Right forelimb (tissue), 1 donor: ENCODE measurements around the gene CD72.
"Not testable (repeated sequence)": the region's sequence is repeated elsewhere in the genome, so short reads cannot be mapped to it uniquely, and the experiment has no call there.

Source experiments
- DNase-seq: peaks from one replicate; pipeline ENCODE4 v3.0.0-alpha.2; 2018

Gene CD72

GRCh38 chr9:35583521-35583920 lies 34.7 kb downstream of the CD72 start:
- not testable (repeated sequence) for DNase-seq

- not testable (repeated sequence) for DNase-seq
Measured at GRCh38 chr9:35579659-35580227, 38.5 kb downstream of the CD72 start.

- no peak for DNase-seq
Measured at GRCh38 chr9:35579130-35579529, 39.1 kb downstream of the CD72 start.

- no peak for DNase-seq
Measured at GRCh38 chr9:35577486-35577885, 40.7 kb downstream of the CD72 start.

DNA sequence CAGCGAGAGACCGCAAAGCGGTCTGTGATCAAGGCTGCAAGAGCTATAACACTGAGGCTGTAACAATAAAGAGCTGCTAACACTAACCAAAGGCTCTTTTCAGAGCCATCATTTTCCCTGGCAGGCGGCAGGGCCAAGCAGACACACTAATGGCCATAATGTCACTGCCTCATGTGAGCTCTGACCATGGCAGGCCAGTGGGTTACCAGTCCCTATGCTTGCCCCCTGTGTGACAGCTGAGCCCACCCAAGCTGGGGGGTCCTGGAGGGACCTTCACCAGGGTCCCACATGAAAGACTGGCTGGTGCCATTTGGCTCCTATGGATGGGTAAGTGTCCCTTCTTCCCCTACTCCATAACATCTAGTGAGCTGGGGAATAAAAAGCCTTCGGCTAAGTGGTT lies 42.7 kb downstream of the CD72 start:
- no peak for DNase-seq

DNA sequence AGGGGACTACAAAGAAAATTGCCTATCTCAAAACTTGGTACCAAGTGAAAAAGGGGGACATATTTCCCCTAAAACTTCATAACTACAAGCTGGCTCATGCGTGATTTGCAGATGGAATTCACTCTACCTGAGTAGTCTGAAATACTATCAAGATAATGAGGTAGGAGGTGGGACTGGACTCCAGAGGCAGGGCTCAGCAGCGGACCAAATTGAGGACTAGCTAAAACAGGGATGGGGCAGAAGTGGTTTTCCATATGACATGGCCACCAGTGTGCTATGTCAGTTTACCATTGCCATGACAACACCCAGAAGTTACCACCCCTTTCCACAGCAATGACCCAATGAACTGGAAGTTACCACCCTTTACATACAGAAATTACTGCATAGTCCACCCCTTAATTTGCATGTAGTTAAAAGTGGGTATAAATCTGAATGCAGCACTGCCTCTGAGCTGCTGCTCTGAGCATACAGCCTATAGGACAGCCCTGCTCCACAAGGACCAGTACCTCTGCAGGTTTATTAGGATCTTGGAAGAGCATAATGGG lies 43.6 kb downstream of the CD72 start:
- no peak for DNase-seq

DNA sequence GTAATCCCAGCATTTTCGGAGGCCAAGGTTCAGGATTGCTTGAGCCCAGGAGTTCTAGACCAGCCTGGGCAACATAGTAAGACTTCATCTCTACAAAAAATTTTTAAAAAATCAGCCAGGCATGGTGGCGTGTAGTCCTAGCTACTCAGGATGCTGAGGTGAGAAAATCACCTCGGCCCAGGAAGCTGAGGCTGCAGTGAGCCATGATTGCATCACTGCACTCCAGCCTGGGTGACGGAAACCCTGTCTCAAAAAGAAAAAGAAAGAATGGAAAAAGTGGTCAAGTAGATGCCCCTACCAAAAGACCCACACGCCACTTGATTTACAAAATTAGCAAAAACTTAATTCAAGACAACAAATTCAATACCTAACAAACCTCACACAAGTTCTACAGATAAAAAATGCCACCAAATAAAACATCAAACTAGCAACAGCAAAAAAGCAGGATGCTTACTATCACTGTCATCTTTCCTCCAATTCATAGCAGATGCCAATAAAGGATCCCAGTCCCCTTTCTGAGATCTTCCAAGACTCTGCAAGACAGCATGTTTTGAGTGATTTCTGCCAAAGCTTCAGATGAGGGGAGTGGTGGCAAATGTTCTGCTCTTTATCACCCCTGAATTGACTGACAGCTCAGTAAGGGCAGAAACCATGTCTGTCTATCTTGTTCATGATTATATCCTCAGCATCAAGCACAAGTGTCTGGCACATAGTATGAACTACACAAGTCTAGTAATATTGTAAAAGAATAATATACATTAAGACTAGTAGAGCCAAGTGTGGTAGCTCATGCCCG lies 47.3 kb downstream of the CD72 start:
- DNase-seq, result no peak

DNA sequence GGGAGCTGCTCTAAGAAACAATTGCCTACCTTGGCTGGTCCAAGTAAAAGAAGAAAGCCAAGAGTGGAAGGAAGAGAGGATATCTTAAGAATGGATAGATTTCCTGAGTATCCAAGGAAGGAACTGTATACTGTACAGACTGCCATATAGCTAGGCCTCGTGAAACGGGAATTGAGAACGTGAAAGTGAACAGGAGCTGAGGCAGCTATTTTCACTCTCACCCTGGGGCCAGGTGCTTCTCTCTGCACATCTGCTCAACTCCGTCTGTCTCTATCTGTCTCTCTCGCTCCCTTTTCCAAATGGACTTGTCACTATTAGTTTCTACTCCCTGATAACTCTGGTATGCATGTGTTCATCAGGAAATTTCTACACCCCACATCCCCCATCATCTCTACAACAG lies 49.0 kb downstream of the CD72 start:
- no peak for DNase-seq

DNA sequence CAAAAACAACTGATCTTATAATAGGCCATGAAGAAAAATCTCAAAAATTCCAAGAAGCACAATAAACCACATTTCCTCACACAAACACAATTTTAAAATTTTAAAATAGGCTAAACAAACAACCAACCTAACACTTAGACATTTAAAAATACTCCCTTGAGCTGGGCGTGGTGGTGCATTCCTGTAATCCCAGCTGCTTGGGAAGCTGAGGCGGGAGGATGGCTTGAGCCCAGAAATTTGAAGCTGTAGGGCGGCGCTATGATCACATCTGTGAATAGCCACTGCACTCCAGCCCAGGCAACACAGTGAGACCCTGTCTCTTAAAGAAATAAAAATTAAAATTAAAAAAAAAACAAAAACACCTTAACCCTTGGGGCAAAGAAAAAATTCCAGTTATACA lies 50.0 kb downstream of the CD72 start:
- no peak for DNase-seq

GRCh38 chr9:35566417-35566816 lies 51.8 kb downstream of the CD72 start:
- no peak for DNase-seq

- DNase-seq, result no peak
Measured at GRCh38 chr9:35564658-35565061, 53.6 kb downstream of the CD72 start.

DNA sequence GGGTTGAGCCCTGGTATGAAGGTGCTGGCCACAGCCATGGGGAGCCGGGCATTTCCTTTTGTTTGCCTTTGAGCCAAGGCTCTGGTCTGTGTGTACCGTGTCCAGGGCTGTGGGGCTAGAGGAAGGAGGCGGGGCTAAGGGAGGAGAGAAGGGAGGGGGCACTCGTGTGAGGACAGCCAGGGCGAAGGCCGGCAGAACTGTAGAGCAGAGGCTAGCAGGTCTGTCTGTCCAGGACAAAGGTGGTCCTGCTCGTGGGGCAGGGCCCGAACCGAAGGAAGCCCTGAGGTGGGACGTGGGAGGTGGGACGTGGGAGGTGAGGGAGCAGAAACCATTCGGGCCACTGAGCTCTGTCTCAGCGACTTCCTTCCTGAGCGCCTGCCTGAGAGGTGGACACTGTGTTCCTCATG lies 54.4 kb downstream of the CD72 start:
- DNase-seq, result no peak

DNA sequence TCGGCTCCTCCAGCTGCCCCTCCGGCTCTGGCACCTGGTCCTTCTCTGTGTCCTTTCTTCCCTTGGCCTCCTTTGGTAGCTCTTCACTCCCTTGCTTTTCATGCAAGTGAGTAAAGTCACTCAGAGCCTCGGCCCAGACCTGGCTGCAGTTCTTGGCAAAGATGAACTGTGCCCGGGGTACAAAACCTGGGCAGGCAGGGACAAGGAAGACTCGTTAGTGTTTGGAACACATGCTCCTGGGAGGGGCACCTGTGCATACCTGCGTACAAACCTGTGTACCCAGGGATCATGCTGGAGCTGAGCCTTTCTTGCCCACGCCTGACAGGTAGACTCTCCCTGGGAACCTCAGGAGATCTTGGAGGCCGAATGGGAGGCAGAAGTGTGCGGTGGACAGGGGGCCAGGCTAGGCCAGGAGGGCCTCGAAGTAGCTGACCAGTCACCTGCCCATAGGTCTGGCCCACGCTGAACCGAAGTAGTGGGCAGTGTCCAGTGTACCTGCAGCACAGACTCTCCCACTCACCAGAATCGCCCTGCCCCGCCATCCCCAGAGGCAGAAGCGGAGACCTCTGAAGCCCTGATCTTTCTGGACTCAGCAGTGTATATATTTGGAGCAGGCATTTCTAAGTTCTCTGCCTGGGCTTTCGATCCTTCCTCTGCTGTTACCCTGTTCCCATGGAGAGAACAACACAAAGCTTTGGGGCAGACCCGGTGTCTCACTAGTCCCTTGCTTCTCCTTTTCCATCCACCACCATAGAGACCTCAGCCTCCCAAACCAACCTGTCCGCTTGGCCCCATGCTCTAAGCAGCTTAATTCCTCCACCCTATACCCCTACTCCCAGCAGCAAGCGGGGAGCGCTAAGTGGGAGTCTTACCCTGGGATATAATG lies 55.1 kb downstream of the CD72 start:
- no peak for DNase-seq

GRCh38 chr9:35561468-35562261 lies 56.5 kb downstream of the CD72 start:
- no peak for DNase-seq

- no peak for DNase-seq
Measured at GRCh38 chr9:35560625-35561337, 57.4 kb downstream of the CD72 start.
